HG02571 (cell line): ENCODE results near the gene CDC45.
"Not testable (repeated sequence)": the region's sequence is repeated elsewhere in the genome, so short reads cannot be mapped to it uniquely, and the experiment has no call there.

Experiments used
- ATAC-seq: cut with Tn5 transposase; IDR thresholded peaks from one replicate; pipeline ENCODE4 v1.9.1; 2021; ENCODE audit warnings: mild to moderate bottlenecking, moderate library complexity; ENCODE audit not compliant: unreplicated experiment

Gene CDC45

DNA sequence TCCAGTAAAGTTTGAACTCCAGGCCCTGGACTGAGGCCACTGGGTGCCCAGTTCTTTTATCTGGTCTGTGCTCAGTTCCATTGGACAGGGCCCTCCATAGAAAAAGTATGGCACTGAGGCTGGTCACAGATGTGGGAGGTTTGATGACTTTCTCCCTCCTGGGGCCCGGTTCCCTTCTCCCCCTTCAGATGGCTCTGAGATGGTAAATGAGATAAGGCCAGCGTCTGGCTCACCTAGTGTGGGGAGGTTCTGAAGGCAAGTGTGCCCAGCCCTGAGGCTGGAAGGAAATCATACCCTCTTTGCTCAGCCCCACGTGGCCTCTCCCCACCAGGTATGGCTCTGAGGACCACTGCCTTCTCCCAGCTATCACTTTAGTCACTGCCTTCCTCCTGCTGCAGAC, 45.9 kb downstream of the CDC45 start:
- no peak for ATAC-seq

DNA sequence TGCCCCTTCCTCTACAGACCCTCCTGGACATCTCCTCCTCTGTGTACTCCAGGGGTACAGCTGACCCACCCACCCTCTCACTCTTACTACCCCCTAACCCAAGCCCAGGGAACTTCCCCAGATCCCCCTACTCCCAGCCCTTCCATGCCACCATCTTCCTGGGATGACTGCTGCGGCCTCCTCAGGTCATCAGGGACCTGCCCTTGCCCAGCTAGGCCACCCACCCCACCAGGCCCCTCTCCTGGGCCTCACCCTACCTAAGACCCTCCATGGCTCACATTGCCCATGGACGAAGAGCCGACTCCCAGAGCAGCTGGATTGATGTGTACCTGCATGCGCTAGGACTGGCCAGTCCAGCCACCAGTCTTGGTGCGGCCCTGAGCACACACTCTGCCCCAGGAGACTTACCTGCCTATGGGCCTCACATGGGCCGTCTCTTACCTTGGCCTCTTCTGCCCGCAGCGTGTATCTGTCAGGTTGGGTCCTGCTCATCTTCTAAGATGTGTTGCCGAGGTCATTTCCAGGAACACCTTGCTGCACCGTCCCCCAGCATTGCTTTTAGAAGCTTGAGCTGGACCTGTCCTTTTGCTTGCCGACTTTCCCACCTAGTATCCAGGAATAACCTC, 46.5 kb downstream of the CDC45 start:
- no peak for ATAC-seq

DNA sequence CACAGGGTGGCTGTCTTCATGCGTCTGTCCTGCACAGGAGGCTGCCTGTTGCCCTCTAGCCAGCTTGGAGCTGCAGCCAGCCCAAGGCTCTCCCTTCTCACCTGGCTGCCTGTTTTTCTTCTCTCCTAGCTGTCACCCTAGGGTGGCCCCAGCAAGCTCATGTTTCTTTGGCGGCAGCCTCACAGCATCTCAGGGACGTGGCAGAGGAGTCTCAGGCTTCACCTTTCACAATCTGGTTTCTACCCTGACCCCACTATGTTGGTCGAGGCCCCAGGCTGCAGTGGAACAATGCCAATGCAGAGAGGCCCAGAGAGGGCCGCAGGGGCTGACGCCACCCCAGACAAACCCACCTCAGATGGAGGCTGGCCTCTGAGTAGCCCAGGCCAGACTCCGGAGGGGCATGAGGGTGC, 47.0 kb downstream of the CDC45 start:
- no peak for ATAC-seq

DNA sequence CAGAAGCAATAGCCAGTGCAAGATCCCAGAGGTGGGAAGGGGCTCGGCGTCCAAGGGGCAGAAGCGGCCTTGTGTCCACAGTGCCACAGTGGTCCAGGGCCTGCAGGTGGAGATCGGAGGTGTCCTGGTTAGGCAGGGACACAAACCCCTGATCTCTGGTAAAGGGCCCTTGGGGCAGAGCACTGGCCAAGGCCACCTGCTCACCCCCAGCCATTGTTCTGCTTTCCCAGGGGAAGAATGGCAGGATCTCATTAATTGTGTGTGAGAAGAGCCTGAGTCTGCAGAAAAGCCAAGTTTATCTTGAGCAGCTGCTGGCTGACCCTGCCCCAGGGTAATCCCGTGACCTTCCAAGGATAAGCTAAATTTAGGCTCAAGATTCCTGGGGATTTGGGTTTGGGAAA, 47.6 kb downstream of the CDC45 start:
- ATAC-seq, result no peak

DNA sequence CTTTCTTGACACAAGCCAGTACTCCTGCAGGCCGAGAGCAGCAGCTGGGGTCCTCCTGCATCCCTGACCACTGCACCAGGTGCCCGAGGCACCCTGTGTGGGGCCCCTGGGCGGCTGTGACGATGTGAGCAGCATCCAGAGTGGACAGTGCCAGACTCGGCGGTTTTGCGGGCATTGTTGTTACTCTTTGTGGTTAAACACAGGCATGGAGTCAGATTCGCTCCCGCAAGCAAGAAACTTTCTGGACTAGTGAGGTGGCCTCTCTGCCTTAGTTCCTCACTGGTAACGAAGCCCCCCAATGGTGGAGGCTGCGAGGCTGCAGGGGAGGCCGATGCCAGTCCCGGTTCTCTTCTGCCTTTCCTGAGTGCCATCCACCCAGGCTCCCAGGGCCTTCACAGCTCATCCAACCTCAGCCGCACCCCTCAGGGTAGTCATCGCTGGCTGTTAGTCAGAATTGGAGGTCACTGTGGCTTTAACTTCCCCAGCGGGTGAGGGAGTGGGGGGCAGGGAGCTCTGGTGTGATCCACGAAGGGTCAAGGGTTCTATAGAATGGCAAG, 48.2 kb downstream of the CDC45 start:
- no peak for ATAC-seq

DNA sequence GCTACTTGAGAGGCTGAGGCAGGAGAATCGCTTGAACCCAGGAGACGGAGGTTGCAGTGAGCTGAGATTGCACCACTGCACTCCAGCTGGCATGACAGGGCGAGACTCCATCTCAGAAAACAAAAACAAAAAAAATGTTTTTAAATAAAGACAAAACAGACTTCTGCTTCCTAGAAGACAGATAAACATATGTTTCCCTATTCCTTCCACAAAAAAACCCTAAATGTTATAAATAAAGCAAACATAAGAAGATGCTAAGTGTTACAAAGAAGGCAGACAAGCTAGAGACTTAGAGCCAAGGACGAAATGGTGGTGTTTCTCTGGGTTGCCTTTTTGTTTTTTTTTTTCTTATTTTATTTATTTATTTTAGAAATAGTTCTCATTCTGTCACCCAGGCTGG, 50.1 kb downstream of the CDC45 start:
- no peak for ATAC-seq

DNA sequence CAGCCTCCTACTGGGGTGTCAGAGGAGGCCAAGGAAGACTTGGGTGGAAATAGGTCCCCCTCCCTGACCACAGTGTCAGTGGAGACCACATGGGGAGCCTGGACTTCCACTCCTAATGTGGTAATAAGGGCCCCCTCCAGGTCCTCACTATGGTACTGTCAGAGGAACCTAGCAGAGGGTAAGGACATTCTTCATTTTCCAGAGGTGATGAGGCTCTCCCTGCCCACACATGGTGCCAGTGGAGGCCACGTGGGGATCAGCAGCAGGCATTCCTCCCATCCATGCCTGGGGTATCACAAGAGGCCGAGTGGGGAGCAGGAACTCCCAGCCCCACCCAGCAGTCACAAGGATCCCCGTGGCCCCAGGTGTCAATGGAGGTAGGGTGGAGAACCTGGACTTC, 51.0 kb downstream of the CDC45 start:
- no peak for ATAC-seq

DNA sequence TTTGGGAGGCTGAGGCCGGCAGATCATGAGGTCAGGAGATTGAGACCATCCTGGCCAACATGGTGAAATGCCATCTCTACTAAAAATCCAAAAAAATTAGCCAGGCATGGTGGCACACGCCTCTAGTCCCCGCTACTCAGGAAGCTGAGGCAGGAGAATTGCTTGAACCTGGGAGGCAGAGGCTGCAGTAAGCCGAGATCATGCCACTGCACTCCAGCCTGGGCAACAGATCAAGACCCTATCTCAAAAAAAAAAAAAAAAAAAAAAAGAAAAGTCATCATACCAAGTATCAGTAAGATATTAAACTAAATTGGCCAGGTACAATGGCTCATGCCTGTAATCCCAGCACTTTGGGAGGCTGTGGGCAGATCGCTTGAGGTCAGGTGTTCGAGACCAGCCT, 51.6 kb downstream of the CDC45 start:
- ATAC-seq, result not testable (repeated sequence)

DNA sequence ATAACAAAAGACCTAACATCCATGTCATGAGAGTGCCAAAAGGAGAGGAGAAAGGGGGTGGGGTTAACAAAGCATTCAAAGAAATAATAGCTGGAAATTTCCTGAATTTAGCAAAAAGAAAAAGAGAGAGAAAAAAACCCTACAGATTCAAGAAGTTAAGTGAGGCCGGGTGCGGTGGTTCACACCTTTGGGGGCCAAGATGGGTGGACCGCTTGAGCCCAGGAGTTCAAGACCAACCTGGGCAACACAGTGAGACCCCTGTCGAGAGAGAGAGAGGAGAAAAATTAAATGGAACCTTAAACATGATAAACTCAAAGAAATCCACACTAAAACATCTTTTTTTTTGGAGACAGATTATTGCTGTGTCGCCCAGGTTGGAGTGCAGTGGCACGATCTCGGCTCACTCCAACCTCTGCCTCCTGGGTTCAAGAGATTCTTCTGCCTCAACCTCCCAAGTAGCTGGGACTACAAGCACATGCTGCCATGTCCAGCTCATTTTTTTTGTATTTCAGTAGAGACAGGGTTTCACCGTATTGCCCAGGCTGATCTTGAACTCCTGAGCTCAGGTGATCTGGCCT, 53.4 kb downstream of the CDC45 start:
- no peak for ATAC-seq

DNA sequence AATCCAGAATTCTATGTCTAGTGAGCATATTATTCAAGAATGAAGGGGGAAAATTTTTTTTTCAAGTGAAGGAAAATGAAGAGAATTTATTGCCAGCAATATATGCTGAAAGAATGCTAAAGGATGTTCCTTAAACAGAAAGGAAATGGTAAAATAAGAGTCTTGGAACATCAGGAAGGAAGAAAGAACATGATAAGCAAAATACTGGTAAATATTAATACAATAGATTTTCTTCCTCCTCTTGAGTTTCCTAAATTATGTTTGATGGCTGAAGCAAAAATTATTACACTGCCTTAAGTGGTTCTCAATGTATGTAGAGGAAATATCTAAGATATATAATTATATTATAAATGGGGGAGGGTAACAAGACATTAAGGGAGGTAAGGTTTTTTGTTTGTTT, 54.1 kb downstream of the CDC45 start:
- ATAC-seq, result no peak

DNA sequence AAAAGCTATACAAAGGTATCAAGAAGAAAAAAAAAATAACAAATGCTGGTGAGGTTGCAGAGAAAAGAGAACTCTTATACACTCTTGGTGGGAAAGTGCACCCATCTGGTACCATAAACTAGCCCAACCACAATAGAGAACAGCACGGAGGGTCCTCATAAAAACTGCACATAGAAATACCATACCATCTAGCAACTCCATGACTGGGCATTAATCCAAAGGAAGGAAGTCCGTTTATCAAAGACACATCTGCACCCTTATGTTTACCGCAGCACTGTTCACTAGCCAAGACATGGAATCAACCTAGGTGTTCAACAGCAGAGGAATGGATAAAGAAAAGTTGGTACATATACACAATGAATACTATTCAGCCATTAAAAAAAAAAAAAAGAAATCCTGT, 55.3 kb downstream of the CDC45 start:
- no peak for ATAC-seq

DNA sequence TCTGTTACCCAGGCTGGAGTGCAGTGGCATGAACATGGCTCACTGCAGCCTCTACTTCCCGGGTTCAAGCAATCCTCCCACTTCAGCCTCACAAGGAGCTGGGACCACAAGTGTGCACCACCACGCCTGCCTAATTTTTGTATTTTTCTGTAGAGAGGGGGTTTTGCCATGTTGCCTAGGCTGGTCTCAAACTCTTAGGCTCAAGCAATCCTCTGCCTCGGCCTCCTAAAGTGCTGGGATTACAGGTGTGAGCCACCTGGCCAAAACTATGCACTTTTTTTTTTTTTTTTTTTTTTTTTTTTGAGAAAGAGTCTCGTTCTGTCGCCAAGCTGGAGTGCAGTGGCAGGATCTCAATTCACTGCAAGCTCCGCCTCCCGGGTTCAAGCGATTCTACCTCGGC, 56.8 kb downstream of the CDC45 start:
- no peak for ATAC-seq

DNA sequence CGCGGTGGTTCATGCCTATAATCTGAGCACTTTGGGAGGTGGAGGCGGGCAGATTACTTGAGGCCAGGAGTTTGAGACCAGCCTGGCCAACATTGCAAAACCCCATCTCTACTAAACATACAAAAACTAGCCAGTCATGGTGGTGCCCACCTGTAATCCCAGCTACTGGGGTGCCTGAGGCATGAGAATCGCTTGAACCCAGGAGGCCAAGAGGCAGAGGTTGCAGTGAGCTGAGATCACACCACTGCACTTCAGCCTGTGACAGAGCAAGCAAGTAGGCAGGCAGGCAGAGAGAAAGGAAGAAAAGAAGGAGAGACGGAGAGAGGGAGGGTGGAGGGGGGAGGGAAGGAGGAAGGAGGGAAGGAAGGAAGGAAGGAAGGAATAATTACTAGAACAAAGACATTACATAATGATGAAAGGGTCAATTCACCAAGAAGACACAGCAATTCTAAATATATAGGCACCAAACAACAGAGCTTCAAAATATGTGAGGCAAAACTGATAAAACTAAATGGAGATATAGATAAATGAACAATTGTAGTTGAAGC, 58.3 kb downstream of the CDC45 start:
- ATAC-seq, result no peak

DNA sequence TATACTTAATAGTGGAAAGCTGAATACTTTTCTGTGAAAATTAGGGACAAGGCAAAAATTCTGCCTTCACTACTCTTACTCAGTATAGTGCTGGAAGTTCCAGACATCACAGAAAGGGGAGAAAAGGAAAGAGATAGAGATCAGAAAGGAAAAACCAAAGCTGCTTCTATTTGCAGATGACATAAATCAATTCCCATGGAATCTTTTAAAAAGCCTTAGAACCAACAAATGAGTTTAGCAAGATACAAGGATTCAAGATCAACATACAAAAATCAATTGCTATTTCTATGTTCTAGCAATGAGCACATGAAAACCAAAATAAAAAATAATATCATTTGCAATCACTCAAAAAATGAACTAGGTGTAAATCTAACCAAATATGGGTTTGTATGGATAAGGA, 60.7 kb downstream of the CDC45 start:
- no peak for ATAC-seq

DNA sequence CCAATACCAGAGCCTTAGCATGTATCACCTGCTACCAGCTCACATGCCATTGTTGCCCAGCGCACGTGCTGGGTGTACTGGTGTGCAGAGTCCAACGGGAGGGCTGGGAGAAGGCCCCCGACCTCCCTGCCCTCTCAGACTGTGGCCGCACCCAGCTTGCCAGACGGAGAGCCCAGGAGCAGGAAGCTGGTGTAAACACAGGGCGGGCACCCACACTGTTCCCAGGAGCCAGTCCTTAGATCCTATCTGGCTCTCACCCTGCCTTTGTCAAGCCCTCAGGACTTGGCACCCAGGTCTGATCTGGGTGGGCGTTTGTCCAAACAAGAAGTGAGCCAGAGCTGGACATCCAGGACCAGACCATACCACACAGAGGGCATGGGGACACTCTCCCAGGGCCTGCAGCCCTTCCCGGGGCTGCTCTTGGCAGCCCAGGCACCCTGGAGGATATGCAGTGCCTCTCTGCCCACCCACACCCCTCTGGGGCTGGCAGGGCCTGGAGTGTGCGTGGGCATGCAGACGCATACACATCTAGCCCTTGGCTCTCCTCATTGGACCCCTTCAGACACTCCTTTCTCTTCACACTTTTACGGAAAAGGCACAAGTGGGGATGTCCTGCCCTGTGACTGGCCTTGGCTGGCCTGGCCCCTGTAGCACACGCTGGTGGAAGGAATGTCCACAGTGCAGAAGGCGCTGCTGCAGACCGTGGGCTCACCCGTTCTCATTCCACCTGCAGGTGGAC, 64.4 kb downstream of the CDC45 start:
- ATAC-seq, result no peak

DNA sequence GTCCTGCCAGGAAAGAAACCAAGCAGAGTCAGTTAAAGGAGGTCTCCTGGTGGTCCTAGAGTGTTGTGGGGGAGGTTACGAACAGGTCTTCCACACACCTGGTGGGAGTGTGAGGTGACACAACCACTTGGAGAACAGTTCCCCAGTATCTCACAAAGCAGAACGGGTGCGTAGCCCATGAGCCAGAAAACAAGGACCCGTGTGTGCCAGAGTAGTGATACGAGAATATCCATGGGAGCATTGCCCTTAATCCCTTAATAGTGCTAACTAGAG, 66.2 kb downstream of the CDC45 start:
- ATAC-seq, result no peak

DNA sequence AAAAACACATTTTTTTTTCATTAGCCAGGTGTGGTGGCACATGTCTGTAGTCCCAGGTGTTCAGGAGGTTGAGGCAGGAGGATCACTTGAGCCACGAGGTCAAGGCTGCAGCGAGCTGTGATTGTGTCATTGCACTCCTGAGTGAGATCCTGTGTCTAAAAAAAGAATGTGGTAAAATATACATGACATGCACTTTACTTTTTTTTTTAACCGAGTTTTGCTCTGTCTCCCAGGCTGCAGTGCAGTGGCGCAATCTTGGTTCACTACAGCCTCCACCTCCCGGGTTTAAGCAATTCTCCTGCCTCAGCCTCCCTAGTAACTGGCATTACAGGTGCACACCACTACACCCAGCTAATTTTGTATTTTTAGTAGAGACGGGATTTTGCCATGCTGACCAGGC, 67.0 kb downstream of the CDC45 start:
- ATAC-seq, result no peak

DNA sequence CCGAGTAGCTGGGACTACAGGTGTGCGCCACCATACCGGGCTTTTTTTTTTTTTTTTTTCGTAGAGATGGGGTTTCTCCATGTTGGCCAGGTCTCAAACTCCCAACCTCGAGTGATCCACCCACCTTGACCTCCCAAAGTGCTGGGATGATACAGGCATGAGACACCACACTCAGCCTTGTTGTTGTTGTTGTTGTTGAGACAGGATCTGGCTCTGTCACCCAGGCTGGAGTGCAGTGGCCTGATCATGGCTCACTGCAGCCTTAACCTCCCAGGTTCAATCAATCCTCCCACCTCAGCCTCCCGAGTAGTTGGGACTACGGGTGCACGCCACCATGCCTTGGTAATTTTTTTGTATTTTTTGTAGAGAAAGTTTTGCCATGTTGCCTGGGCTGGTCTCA, 67.9 kb downstream of the CDC45 start:
- ATAC-seq, result no peak

DNA sequence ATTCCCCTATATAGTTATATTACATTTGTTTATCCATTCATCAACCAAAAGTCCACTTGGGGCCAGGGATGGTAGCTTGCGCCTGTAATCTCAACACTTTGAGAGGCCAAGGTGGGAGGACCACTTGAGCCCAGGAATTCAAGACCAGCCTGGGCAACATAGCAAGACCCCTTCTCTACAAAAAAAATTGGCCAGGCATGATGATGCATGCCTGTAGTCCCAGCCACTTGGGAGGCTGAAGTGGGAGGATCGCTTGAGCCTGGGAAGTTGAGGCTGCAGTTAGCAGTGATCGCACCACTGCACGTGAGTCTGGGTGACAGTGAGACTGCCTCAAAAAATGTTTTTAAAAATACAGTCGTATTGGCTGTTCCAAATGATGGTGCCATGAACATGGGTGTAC, 68.7 kb downstream of the CDC45 start:
- not testable (repeated sequence) for ATAC-seq

DNA sequence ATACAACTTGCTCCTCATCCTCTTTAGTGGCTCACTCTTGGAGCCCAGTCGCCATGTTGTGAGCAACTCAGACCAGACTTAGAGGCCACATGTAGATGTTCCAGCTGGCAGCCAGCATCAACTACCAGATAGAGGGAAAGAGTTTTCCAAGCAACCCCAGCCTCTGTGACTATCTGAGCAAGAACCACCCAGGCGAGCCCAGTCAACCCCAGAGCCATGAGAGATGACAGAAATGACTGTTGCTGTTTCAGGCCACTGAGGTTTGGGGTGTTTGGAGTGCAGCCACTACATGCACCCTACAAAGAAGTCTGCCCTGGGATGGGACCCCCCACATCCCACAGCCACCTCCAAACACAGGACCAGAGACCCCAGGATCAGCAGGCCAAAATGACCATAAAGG, 69.2 kb downstream of the CDC45 start:
- no peak for ATAC-seq

DNA sequence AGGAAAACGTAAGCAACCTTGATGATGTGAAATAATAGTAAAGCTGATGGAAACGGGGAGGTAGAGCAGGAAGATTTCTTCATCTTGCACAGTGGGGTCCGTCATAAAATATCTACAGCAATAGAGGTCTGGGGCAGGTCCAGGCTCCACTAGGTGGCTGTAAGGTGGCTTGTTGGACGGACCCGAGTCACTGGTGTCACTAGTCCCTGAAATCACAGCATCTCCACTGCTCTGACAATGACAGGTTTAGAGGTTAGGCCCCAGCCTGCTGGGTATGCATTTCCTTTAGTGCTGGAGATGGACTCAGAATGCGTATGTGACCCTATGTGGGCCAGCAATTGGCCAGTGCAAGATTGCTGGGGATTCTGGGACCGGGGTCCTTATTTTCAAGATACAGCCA, 69.7 kb downstream of the CDC45 start:
- no peak for ATAC-seq

DNA sequence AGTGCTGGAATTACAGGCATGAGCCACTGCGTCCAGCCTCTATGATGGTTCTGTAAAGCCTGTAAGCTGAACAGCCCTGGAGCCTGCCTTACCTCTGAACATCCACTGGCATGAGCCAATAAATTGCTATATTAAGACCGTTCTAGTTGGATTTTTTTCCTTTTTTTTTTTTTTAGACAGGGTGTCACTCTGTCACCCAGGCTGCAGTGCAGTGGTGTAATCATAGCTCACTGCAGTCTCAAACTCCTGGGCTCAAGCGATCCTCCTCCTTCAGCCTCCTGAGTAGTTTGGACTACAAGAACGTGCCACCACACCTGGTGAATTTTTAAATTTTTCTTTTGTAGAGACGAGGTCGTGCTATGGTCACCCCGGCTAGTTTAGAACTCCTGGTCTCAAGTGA, 70.7 kb downstream of the CDC45 start:
- ATAC-seq, result no peak
